Fibroblast of skin of abdomen (primary cell): ENCODE data around the gene ATAD3B.
A peak's percentile ranks its signal among the peaks of the same experiment; 100 is the strongest.
"Not testable (repeated sequence)": the region's sequence is repeated elsewhere in the genome, so short reads cannot be mapped to it uniquely, and the experiment has no call there.

Source experiments
- DNase-seq: peaks from one replicate; pipeline ENCODE4 v3.0.0-alpha.2; 2013

Gene ATAD3B

DNA sequence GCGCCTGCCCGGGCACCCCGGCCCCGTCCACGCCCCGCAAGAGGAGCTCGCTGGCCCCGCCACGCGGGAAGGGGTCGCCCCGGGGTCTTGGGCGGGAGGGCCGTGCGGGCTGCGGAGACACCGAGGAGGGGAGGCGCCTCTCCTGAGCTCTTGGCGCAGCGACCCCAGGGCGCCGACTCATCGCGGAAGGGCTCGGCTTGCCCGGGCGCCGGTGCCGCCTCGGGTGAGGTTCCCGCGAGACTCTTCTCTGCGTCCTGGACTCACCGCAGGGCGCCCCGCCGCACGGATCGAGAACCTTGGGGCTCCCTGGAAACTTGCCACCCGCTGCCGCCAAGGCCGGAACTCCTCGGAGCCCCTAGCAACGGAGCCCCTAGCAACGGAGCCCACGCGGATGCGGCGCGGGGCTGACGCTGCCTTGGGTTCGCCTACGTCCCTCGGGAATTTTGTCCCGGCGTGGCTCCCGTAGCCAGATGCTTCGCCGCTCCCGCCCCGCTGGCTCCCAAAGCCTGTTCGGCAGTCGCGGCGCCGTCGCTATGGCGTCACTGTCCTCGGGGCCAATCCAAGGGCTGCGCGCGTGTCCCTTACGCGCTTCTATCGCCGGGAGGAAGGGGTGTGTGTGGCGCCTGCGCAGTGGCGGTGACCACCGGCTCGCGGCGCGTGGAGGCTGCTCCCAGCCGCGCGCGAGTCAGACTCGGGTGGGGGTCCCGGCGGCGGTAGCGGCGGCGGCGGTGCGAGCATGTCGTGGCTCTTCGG, 40.1 kb downstream of the ATAD3B start, which contains the start of gene ATAD3A:
Gene ATAD3A, plus strand, starts transcription at position 630 of the 753 bp plus-strand sequence. Its CDS starts 107 bp downstream, at position 737.
- DNase-seq, result peak; percentile 98

DNA sequence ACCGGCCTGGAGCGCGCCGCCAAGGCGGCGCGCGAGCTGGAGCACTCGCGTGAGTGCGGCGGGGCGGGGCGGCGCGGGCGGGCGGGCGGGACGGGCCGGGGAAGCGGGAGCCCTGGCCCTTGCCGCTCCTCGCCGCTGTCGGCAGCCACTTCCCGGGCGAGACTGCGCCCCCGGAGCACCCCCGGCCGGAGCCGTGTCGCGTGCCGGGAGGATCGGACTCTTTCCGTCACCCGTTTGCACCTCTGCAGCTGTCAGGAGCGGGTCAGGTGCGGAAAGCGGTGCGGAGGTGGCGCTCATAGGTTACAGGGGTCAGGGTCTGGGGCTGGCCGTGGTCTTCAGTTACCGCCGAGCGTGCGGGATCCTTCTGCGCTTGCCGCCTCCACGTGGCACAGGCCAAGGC, 40.9 kb downstream of the ATAD3B start:
- not testable (repeated sequence) for DNase-seq

DNA sequence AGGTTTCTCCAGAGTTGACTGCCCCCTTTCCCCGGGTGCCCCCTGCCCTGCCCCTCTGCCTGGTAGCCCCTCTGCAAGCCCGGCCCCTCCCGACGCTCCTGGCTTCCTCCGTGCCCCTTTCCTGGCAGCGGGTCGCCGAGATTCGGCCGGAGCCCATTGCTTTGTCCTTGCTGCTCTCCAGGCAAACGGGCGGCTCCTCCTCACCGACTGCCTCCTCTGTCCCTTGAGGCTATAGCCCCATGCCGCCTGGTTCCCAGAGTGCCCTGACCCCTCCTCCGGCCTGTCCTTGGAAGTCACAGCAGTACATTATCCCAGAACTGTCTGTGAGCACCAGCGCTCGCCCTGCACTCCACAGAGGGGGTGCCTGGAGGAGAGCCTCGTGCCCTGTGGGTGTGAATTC, 42.1 kb downstream of the ATAD3B start:
- DNase-seq, result not testable (repeated sequence)

DNA sequence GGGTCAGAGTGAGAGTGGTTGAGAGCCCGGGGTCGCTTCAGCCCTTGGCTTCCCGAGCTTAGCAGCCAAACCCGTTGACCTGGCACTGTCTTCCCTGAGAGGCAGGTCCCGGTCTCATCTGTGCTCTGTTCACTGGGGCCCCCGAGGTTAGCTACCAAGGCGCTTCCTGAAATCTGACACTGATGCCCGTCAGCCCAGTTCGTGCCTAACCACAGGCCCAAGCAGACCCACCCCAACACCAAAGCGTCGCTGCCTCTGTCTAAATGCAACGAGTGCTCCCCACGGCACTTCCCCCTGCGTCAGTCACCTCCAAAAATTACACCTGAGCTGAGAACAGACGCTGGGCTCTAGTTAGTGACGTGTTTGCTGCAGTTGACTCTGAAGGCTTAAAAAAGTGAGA, 42.8 kb downstream of the ATAD3B start:
- not testable (repeated sequence) for DNase-seq

DNA sequence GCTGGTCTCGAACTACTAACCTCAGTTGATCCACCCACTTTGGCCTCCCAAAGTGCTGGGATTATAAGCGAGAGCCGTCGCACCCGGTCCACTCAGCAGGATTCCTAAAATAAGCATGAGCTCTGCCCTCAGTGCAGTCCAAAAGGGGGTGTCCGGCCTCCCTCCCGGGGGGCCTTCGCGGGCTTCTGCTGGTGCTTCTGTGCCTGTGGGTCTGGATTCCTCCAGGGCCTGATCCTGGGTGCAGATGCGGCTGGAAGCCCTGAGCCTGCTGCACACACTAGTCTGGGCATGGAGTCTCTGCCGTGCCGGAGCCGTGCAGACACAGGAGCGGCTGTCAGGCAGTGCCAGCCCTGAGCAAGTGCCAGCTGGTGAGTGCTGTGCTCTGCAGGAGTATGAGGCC, 45.4 kb downstream of the ATAD3B start:
- not testable (repeated sequence) for DNase-seq

DNA sequence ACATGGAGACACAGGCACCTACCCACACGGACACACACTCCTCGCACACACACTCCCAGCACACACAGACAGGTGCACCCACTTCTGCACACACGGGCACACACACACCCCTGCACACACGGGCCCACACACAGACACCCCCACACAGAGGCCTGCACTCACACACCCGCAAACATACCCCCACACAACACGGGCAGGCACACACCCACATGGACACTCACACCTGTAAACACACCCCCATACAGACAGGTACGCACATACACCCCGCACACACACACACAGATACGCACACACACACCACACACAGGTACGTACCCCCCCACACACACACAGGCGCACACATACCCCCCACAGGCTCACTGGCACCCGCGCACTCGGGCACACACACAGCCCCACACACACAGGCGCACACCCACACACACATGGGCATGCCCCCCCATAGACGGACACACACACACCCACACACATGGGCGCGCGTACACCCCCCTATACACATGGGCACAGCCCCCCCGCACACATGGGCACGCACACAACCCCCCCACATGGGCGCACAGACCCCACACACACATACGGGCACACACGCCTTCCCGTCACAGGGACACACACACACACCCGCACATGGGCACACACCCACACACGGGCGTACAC, 46.5 kb downstream of the ATAD3B start:
- no peak for DNase-seq

DNA sequence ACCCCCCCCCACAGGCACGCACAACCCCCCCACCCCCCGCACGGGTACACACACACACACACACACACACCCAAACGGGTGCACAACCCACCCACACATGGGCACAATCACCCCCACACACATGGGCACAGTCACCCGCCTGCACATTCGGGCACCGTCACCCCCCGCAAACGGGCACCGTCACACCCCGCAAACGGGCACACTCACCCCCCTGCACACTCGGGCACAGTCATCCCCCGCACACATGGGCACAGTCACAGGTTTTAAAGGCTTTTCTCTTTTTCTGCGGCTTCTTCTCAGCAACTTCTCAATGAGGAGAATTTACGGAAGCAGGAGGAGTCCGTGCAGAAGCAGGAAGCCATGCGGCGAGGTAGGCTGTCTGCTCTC, 47.0 kb downstream of the ATAD3B start:
- DNase-seq, result not testable (repeated sequence)

DNA sequence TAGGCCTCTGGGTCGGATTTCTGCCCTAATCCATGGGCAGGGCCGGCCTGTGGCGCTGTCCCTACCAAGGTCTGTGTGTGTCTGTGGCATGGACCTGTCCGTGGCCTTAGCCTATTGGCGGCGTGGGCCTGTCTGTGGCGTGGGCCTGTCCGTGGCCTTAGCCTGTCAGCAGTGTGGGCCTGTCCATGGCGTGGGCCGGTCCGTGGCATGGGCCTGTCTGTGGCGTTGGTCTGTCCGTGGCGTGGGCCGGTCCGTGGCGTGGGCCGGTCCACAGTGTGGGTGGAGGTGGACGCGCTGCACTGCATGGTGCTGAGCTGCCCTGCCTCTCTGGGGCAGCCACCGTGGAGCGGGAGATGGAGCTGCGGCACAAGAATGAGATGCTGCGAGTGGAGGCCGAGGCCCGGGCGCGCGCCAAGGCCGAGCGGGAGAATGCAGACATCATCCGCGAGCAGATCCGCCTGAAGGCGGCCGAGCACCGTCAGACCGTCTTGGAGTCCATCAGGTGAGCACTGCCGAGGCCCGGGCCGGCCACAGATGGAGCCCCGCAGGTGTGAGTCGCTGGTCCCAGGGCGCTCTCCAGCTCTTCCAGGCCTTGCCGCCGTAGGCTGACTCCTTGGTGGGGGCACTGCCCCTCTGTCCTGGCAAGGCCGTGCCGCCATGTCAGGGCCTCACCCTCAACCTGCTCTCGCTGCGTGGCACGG, 48.4 kb downstream of the ATAD3B start:
- DNase-seq, result not testable (repeated sequence)

DNA sequence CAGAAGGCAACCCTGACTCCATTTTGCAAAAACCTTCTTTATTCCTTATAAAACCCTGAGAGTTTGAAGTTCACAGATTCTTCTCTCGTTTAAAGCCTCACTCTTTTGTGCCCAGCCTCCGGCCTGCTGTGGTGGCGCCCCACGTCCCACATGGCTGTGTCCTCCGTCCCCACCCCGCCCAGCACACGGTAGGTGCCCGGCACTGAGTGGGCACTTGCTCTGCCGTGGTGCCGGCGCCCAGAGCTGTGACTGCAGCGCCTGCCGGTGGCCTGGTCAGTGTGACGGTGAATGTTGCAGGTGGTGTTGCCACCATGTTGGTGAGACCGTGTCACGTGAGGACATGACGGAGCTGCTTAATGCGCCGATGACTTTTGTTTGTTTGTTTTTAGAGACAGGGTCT, 49.8 kb downstream of the ATAD3B start:
- no peak for DNase-seq

DNA sequence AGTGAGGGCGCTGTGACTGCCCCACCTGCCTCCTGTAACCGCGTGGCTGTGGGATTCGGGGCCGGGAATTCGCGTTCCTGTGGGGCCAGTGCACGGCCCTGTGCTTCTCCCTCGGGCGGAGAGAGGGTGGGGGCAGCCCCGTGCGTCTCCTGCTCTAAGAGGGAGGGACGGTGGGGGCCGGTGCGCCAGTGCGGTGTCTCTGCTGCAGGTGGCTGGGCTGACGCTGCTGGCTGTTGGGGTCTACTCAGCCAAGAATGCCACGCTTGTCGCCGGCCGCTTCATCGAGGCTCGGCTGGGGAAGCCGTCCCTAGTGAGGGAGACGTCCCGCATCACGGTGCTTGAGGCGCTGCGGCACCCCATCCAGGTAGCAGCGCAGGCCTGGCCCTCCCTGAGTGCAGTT, 51.0 kb downstream of the ATAD3B start:
- not testable (repeated sequence) for DNase-seq

DNA sequence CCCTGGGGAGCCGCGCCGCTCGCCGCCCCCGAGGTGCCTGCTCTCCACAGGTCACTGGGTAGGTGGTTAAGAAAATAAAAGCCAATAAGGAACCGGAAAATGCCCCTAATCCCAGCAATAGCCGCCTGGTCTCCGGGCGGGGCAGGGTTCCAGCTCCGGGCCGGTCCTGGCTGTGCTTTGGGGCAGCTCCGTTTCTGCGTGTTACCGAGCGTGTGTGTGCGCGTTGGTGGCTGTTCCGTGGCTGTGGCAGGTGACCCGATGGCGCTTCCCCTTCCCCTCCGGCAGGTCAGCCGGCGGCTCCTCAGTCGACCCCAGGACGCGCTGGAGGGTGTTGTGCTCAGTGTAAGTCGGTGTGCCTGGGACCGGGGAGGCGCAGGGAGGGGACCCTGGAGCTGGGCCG, 51.7 kb downstream of the ATAD3B start:
- DNase-seq, result not testable (repeated sequence)

DNA sequence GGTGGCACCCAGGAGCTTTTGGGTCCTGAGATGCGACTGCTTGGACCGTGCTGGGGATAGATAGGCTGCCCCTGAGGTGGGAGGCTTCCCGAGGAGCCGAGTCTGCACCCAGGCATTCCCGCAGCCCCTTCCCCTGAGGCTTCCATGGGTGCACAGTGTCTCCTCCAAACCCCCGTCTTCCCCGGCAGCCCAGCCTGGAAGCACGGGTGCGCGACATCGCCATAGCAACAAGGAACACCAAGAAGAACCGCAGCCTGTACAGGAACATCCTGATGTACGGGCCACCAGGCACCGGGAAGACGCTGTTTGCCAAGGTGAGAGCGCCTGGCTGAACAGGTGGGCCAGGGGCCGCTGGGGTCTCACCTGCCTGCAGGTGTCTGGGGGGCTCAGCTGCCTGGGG, 52.1 kb downstream of the ATAD3B start:
- not testable (repeated sequence) for DNase-seq

DNA sequence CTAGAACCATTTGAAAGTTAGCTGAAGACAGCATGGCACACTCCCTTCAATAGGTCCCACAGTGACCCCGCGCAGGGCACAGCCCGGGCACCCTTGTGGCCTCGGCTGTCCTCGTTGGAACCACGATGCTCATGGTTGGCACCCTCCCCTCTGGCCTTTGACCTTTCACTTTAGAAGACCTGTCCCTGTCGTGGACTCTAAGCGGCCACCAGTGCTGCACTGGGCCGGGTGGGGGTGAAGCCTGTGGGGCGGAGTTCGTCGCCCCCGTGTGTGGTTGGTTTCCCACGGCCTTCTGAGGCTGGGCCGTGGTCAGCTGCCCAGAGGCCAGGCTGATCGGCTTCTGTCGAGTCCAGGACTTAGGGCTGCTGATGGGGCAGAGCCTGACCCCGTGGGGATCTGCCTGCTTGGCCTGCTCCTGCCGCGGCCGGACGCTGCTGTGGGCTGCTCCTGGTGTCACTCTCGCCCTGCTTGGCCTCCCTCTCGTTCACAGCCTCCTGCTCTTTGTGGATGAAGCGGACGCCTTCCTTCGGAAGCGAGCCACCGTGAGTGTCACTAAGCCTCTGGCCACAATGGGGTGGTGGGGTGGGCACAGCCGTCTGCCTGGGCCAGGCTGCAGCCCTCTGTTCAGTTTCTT, 53.3 kb downstream of the ATAD3B start:
- not testable (repeated sequence) for DNase-seq

DNA sequence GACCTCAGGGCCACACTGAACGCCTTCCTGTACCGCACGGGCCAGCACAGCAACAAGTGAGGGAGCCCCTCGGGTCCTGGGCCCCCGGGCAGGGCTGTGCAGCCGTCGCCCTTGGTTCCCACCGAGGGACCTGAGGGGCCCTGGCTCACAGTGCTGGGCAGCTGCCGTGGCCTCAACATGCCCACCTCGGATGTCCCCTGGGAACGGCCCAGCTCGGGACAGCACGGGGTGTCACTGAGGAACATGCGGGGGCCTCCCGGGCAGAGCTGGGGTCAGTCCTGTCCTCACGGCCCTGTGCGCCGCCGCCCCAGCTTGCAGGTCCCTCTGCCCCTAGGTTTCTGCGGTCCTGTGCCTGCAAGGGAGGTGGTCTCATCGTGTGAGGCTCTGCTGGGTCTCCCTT, 54.9 kb downstream of the ATAD3B start:
- DNase-seq, result not testable (repeated sequence)

DNA sequence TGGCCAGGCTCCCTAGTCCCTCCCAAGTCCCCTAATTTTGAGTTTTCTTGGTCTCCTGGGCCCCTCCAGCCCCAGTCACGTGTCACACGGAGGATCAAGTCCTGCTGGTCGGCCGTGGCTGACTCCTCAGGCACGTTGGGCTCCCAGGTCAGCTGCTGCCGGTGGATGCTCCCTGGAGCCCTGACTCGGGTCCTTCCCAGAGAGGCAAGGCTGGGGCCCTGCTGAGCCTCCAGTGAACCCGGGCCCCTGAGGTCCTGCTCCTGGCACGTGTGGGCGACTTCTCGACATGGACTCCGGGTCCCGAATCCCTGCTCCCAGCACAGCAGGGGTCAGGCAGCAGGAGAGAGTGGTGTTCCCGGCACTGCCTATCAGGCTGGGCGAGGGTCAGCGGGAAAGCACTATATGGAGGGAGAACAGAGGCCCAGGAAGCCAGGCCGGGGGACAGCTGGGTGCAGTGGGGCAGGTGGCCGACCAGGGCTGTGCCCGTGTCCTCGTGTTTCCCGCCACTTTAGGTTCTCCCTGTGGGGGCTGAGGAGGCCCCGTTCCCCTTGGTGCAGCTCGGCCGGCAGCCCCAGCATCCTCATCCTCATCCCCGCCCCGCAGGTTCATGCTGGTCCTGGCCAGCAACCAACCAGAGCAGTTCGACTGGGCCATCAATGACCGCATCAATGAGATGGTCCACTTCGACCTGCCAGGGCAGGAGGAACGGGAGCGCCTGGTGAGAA, 55.7 kb downstream of the ATAD3B start:
- no peak for DNase-seq

DNA sequence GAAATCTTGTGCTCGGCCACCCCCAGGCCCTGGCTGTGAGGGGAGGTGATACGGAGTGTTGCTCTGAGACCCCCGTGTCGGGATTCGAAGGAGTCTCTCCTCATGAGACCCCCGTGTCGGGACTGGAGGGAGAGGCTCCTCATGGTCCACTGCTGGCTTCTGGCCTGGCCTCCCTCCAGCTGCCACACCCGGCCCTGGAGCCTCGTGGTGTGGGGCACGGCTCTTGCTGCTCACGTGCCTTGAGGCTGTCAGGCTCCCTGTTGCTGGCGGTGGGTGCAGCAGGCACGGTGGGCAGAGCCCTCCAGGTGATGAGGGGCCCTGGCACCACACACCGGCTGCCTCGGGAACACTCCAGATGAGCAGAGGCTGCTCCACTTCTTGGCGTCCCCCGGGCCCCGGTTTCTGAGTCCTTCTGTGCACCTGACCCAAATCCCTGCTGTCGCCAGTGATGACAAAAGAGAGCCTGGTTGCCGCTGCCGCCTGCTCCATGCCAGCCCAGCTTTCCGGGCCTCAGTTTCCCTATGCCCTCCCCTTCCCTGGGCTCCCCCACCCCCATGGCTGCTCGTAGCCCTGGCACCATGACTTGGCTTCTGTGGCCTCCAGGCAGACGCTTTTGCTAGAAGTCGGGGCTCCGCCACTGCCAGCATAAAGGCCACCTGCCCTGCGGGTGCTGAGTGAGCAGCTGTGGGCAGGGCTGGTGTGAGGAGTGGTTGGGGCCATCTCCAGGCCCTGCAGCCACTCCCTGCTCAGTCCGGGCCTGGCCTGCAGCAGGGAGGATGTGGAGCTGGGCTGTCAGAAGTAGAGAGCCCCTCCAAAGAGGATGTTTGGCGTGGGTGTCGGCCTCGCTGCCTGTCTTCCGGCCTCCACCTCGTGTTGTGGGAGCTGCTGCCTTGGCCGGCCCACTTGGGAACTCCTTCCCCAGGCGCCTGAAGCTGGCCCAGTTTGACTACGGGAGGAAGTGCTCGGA, 57.0 kb downstream of the ATAD3B start:
- no peak for DNase-seq

DNA sequence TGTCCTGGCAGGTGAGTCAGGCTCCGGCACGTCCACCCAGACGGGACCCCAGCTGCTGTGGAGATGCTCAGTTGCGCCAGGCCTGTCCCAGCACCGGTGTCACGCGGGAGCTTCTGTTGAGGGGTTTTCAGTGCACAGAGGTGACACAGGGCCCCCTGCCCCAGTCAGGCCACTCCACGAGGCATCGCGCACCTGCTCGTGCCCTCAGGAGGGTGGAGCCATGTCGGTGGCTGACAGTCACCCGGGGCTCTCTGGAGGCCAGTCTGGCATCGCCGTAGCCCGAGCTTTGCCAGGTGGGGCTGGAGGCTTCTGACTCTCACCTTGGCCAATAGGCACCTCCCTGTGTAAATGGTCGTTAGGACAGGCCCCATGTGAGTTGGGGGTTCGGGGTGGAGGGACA, 57.8 kb downstream of the ATAD3B start:
- no peak for DNase-seq

DNA sequence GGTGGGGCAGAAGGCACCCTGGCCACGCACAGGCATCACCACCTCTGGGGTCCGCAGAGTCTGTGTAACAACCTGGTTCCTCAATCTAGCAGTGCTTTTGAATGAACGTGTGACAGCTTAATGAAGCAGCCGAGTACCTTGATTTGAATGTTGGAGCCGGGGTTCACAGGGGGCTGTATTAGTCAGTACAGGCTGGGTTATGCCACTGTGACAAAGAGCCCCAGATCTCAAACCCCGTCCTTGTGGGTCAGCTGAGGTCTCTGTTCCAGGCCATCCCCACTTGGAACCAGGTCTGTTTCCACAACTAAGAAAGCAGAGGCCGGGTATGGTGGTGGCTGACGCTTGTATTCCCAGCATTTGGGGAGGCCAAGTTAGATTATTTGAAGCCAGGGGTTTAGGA, 58.4 kb downstream of the ATAD3B start:
- DNase-seq, result no peak

DNA sequence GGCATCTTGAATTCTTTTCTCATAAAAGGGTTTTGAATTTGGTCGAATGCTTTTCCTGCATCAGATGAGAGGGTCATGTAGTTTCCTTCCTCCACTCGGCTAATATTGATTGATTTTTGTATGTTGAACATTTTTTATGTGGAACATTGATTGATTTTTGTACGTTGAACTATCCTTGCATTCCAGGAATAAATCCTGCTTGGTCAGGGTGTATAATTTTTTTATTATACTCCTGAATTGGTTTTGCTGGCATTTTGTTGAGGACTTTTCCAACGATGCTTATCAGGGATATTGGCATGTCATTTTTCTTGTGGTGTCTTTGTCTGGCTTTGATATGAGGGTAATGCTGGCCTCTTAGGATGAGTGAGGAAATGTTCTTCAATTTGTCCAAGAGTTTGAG, 60.4 kb downstream of the ATAD3B start:
- no peak for DNase-seq

DNA sequence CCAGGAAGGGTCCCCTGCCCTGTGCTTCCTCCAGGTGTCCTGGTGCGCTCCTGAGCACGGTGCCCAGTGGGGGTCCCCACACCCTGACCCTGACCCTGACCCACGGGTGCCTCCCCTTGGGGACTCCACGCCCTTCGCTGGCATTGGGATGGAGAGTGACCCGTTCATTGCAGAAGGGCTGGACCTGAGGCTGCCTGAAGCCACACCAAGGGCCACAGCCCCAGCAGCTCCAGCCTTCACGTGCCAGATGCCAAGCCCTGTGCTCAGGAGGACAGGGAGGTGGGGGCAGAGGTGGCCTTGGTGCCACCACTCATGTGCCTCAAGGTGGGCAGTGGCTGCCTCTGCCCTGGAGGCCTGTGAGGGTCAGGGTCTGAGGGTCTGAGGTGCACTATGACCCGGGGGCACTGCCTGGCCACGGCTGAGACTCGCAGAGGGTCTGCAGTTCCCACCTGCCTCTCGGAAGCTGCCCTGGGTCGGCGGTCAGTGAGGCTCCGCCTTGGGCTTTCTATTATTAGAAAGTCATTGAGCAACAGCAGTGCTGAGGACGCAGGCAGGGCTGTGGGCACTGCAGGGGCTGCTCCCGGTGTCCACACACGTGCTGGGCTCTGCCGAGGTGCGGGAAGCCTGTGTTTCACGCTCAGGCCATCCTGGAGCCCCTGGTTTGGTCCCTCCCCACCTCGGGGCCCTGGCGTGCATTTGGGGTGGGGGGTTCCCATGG, 61.8 kb downstream of the ATAD3B start:
- DNase-seq, result not testable (repeated sequence)
